Omental fat pad (tissue), 4 donors: Measurements from ENCODE around the gene MYH7. TPM values are rescaled to one million over a fixed set of nuclear protein-coding genes. Genes with fewer than 3 reads are reported as not detected.

ENCODE experiments used
- ATAC-seq: fragments of 150-250 bp; one replicate; pipeline ENCODE4 v1.9.1; 2016; ENCODE audit warnings: mild to moderate bottlenecking, moderate library complexity; ENCODE audit not compliant: low FRiP score
- DNase-seq: peaks from one replicate; pipeline ENCODE4 v3.0.0-alpha.2; 2019; ENCODE audit warnings: low spot score
- CTCF ChIP-seq, 3 donors: fragments of 450-650 bp; IDR thresholded peaks; one replicate each; pipeline ENCODE4 v1.5.1; 2016 to 2017; ENCODE audit warnings: antibody characterized with exemption in 3 of 3, mild to moderate bottlenecking in 3 of 3, moderate library complexity in 2 of 3
- total RNA-seq, 4 donors: library from RNA; depleted of rRNA; stranded (reverse); fragments of >200 nt; gene quantifications; one replicate each; pipeline ENCODE4 v1.1.0, GENCODE V29; 2016

The MYH7 gene
- total RNA-seq, 4 donors from 2014 or later, result not detected

GRCh38 chr14:23411563-23412525 is 23.6 kb downstream of the MYH7 start:
- no peak for TF ChIP-seq CTCF (IDR thresholded peaks at IDR 0.05)
- DNase-seq (no peak), ATAC-seq (no peak)

GRCh38 chr14:23409966-23410635 is 25.4 kb downstream of the MYH7 start:
- no peak for ATAC-seq
- no peak for DNase-seq
- no peak for TF ChIP-seq CTCF (IDR thresholded peaks at IDR 0.05)

GRCh38 chr14:23409475-23409874 is 26.0 kb downstream of the MYH7 start:
- TF ChIP-seq CTCF (IDR thresholded peaks at IDR 0.05), result no peak
- no peak for DNase-seq
- no peak for ATAC-seq

- DNase-seq (no peak), ATAC-seq (no peak)
- TF ChIP-seq CTCF (IDR thresholded peaks at IDR 0.05), result no peak
Observed at GRCh38 chr14:23408307-23408630, 27.2 kb downstream of the MYH7 start.

GRCh38 chr14:23407516-23408306 is 27.7 kb downstream of the MYH7 start, which contains the start of gene MYH6:
TSS of gene MYH6 (minus strand) at chr14:23408273. CDS start at chr14:23407223, 1,050 bp downstream.
- no peak for TF ChIP-seq CTCF (IDR thresholded peaks at IDR 0.05)
- DNase-seq (no peak), ATAC-seq (no peak)

- ATAC-seq, result no peak
- no peak for DNase-seq
- no peak for TF ChIP-seq CTCF (IDR thresholded peaks at IDR 0.05)
Observed at GRCh38 chr14:23406725-23407355, 28.6 kb downstream of the MYH7 start.
